Measurements from ENCODE around the gene DHDDS.
"Not testable (repeated sequence)": the region's sequence is repeated elsewhere in the genome, so short reads cannot be mapped to it uniquely, and the experiment has no call there.

DHDDS gene

GRCh38 chr1:26431979-26432695 lies at the start of gene DHDDS:
Gene DHDDS, plus strand, starts transcription at chr1:26432321. Its CDS starts 625 bp downstream, at chr1:26432946.
- peak; percentile 99 for DNase-seq

GRCh38 chr1:26384076-26384475 lies 48.0 kb upstream of the DHDDS start:
- no peak for DNase-seq

- DNase-seq, result not testable (repeated sequence)
These were observed 47.1 kb upstream of the DHDDS start for GRCh38 chr1:26385063-26385462.

- DNase-seq, result no peak
These were observed 44.7 kb upstream of the DHDDS start for GRCh38 chr1:26387447-26387846.

- no peak for DNase-seq
These were observed 43.2 kb upstream of the DHDDS start for GRCh38 chr1:26388791-26389445.

GRCh38 chr1:26389604-26390247 lies 42.4 kb upstream of the DHDDS start:
- no peak for DNase-seq

- DNase-seq, result no peak
These were observed 40.7 kb upstream of the DHDDS start for GRCh38 chr1:26391450-26391849.

GRCh38 chr1:26395754-26396153 lies 36.4 kb upstream of the DHDDS start:
- DNase-seq, result no peak

- no peak for DNase-seq
These were observed 33.1 kb upstream of the DHDDS start for GRCh38 chr1:26399034-26399433.

GRCh38 chr1:26401891-26402290 lies 30.2 kb upstream of the DHDDS start:
- no peak for DNase-seq

GRCh38 chr1:26403656-26404055 lies 28.5 kb upstream of the DHDDS start:
- DNase-seq, result no peak

GRCh38 chr1:26404641-26405040 lies 27.5 kb upstream of the DHDDS start:
- no peak for DNase-seq

- DNase-seq, result no peak
These were observed 26.7 kb upstream of the DHDDS start for GRCh38 chr1:26405281-26405915.

GRCh38 chr1:26408604-26409003 lies 23.5 kb upstream of the DHDDS start:
- DNase-seq, result no peak

- DNase-seq, result no peak
These were observed 22.8 kb upstream of the DHDDS start for GRCh38 chr1:26409191-26409807.

GRCh38 chr1:26410706-26411623 lies 21.2 kb upstream of the DHDDS start, which contains the start of gene LIN28A:
Gene LIN28A, plus strand, starts transcription at chr1:26410817. Its CDS starts 75 bp downstream, at chr1:26410892.
- DNase-seq, result no peak

- DNase-seq, result no peak
These were observed 20.5 kb upstream of the DHDDS start for GRCh38 chr1:26411624-26412074.

GRCh38 chr1:26412180-26412840 lies 19.8 kb upstream of the DHDDS start:
- DNase-seq, result no peak

GRCh38 chr1:26413031-26413430 lies 19.1 kb upstream of the DHDDS start:
- no peak for DNase-seq

- peak; percentile 80 for DNase-seq
These were observed 14.9 kb upstream of the DHDDS start for GRCh38 chr1:26417111-26417759.

All from NCI-H2107 (cell line).